ENCODE measurements around the gene PKP1.

Gene PKP1

DNA sequence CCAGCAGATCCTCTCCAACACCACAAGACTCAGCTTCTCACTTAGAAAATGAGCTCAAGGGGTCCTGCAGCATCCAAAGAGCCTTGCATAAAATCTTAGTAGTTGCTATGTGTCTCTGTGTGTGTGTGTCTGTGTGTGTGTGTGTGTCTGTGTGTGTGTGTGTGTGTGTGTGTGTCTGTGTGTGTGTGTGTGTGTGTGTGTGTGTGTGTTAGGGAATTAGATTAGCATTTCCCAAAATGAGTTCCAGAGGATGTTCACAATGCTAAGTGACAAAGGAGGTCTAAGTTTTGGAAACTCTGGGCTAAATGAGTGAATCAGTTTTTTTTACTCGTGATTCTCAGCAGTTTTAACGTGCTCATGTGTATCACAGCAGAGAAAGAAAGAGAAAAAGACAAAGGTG is 63.7 kb downstream of the PKP1 start:
- Histone ChIP-seq H3K4me3 (ENCODE audit: insufficient read depth, low read length, poor library complexity, severe bottlenecking) (no peak overlapping the region), H3K9ac (ENCODE audit: low read length) (no peak overlapping the region), H3K79me2 (ENCODE audit: insufficient read depth, low read length) (no peaks in the 10 kb centered on the region), H3K36me3 (ENCODE audit: low read length) (no peaks in the 10 kb centered on the region), H3K27ac (ENCODE audit: low read depth, low read length) (no peak overlapping the region), H3K4me2 (ENCODE audit: low read depth, low read length, poor library complexity, severe bottlenecking) (no peak overlapping the region), H3K27me3 (ENCODE audit: low read length) (no peaks in the 10 kb centered on the region; the same call in 1 of the 2 replicates), H2AFZ (ENCODE audit: low read depth, low read length, severe bottlenecking) (no peak overlapping the region), H4K20me1 (ENCODE audit: low read depth, low read length) (no peaks in the 10 kb centered on the region), H3K9me3 (ENCODE audit: insufficient read depth, low read length) (no peaks in the 10 kb centered on the region), H3F3A (ENCODE audit: insufficient read depth) (no peaks in the 10 kb centered on the region), H3K9me2 (replicated peaks; ENCODE audit: insufficient read depth, low read length) (no peaks in the 10 kb centered on the region)
- TF ChIP-seq CTCF (IDR thresholded peaks at IDR 0.05; ENCODE audit: insufficient read depth, low read length, poor library complexity, severe bottlenecking) (no peak), EZH2phosphoT487 (conservative IDR thresholded peaks at IDR 0.05; ENCODE audit: low read length) (no peak)

GRCh38 chr1:201347498-201348210 is 64.3 kb downstream of the PKP1 start:
- Histone ChIP-seq H3K9me2 (replicated peaks; ENCODE audit: insufficient read depth, low read length) (no peaks in the 10 kb centered on the region), H3K27me3 (ENCODE audit: low read length) (no peaks in the 10 kb centered on the region; the same call in 1 of the 2 replicates), H3K9ac (ENCODE audit: low read length) (no peak overlapping the region), H3K4me3 (ENCODE audit: insufficient read depth, low read length, poor library complexity, severe bottlenecking) (no peak overlapping the region), H3K27ac (ENCODE audit: low read depth, low read length) (no peak overlapping the region), H3K36me3 (ENCODE audit: low read length) (no peaks in the 10 kb centered on the region), H3K4me2 (ENCODE audit: low read depth, low read length, poor library complexity, severe bottlenecking) (no peak overlapping the region), H3K79me2 (ENCODE audit: insufficient read depth, low read length) (no peaks in the 10 kb centered on the region), H2AFZ (ENCODE audit: low read depth, low read length, severe bottlenecking) (no peak overlapping the region), H4K20me1 (ENCODE audit: low read depth, low read length) (no peaks in the 10 kb centered on the region), H3K9me3 (ENCODE audit: insufficient read depth, low read length) (no peaks in the 10 kb centered on the region), H3F3A (ENCODE audit: insufficient read depth) (no peaks in the 10 kb centered on the region)
- no peak for TF ChIP-seq EZH2phosphoT487 (conservative IDR thresholded peaks at IDR 0.05; ENCODE audit: low read length)
- TF ChIP-seq CTCF (IDR thresholded peaks at IDR 0.05; ENCODE audit: insufficient read depth, low read length, poor library complexity, severe bottlenecking): no peak

DNA sequence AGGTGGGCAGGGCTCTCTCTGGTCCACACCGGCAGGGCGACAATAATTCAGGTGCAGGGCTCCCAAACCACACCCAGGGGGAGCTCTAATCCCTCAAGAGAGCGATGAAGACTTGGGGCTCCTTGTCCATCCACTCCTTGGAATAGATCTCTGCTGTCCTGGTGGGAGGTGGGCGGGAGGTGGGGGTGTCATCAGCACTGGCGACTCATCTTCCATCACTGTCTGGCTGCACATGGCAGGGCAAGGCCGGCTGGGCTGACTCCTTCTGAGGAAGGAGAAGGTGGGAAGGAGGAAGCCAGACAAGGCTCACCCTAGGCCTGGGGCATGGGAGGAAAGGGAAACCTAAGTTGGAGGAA is 64.9 kb downstream of the PKP1 start:
- H3K9me2 ChIP-seq (replicated peaks; ENCODE audit: insufficient read depth, low read length): no peaks in the 10 kb centered on the region
- H3K9ac ChIP-seq (ENCODE audit: low read length): no peak overlapping the region
- H3K27ac ChIP-seq (ENCODE audit: low read depth, low read length): no peak overlapping the region
- no peaks in the 10 kb centered on the region; the same call in 1 of the 2 replicates for H3K27me3 ChIP-seq (ENCODE audit: low read length)
- H3K4me3 ChIP-seq (ENCODE audit: insufficient read depth, low read length, poor library complexity, severe bottlenecking): no peak overlapping the region
- no peaks in the 10 kb centered on the region for H3K79me2 ChIP-seq (ENCODE audit: insufficient read depth, low read length)
- H3F3A ChIP-seq (ENCODE audit: insufficient read depth): no peaks in the 10 kb centered on the region
- H2AFZ ChIP-seq (ENCODE audit: low read depth, low read length, severe bottlenecking): no peak overlapping the region
- H3K4me2 ChIP-seq (ENCODE audit: low read depth, low read length, poor library complexity, severe bottlenecking): no peak overlapping the region
- no peaks in the 10 kb centered on the region for H3K9me3 ChIP-seq (ENCODE audit: insufficient read depth, low read length)
- no peaks in the 10 kb centered on the region for H3K36me3 ChIP-seq (ENCODE audit: low read length)
- TF ChIP-seq CTCF (IDR thresholded peaks at IDR 0.05; ENCODE audit: insufficient read depth, low read length, poor library complexity, severe bottlenecking) (peak; percentile 65), EZH2phosphoT487 (conservative IDR thresholded peaks at IDR 0.05; ENCODE audit: low read length) (no peak)
- no peaks in the 10 kb centered on the region for H4K20me1 ChIP-seq (ENCODE audit: low read depth, low read length)
